M059J (cell line): Measurements from ENCODE around the gene NCAPH2. TPM values are rescaled to one million over a fixed set of nuclear protein-coding genes. Genes with fewer than 3 reads are reported as not detected.
"Not testable (repeated sequence)": the region's sequence is repeated elsewhere in the genome, so short reads cannot be mapped to it uniquely, and the experiment has no call there.

Experiments used
- DNase-seq: peaks from one replicate; pipeline ENCODE4 v3.0.0-alpha.2; 2012; ENCODE audit warnings: low read depth
- total RNA-seq: library from RNA; depleted of rRNA; stranded (reverse); fragments of >200 nt; shearing (Covaris generic); gene quantifications from 2 replicates; pipeline ENCODE4 v1.2.3, GENCODE V29; 2014

Gene NCAPH2
- total RNA-seq, 1 experiment from 2014 or later, result 50.9 TPM

GRCh38 chr22:50530877-50531545 is 23.0 kb downstream of the NCAPH2 start:
- peak; percentile 84 for DNase-seq

GRCh38 chr22:50531546-50531961 is 23.5 kb downstream of the NCAPH2 start:
- peak; percentile 68 for DNase-seq

GRCh38 chr22:50531962-50532674 is 24.1 kb downstream of the NCAPH2 start:
- DNase-seq, result peak; percentile 81

GRCh38 chr22:50532824-50533796 is 25.1 kb downstream of the NCAPH2 start:
- DNase-seq, result no peak

- DNase-seq, result not testable (repeated sequence)
Observed at GRCh38 chr22:50533856-50534711, 26.1 kb downstream of the NCAPH2 start.

- DNase-seq, result no peak
Observed at GRCh38 chr22:50535113-50535512, 27.1 kb downstream of the NCAPH2 start.

- DNase-seq, result no peak
Observed at GRCh38 chr22:50536226-50536625, 28.2 kb downstream of the NCAPH2 start.

GRCh38 chr22:50537765-50538164 is 29.7 kb downstream of the NCAPH2 start:
- DNase-seq, result no peak

- no peak for DNase-seq
Observed at GRCh38 chr22:50540381-50540780, 32.4 kb downstream of the NCAPH2 start.

GRCh38 chr22:50541667-50542026 is 33.6 kb downstream of the NCAPH2 start:
- DNase-seq, result peak; percentile 93

GRCh38 chr22:50542416-50542927 is 34.4 kb downstream of the NCAPH2 start:
- peak; percentile 53 for DNase-seq

- peak; percentile 73 for DNase-seq
Observed at GRCh38 chr22:50544078-50544745, 36.2 kb downstream of the NCAPH2 start.

- DNase-seq, result no peak
Observed at GRCh38 chr22:50544746-50545253, 36.8 kb downstream of the NCAPH2 start.

- no peak for DNase-seq
Observed at GRCh38 chr22:50545522-50546325, 37.7 kb downstream of the NCAPH2 start, which contains the start of gene KLHDC7B. Gene KLHDC7B, plus strand, starts transcription at chr22:50545899. Its CDS starts 345 bp downstream, at chr22:50546244.

- no peak for DNase-seq
Observed at GRCh38 chr22:50546326-50547262, 38.6 kb downstream of the NCAPH2 start.

- no peak for DNase-seq
Observed at GRCh38 chr22:50547263-50547985, 39.4 kb downstream of the NCAPH2 start.
